ENCODE results near the gene ADSS2. TPM values are rescaled to one million over a fixed set of nuclear protein-coding genes. Genes with fewer than 3 reads are reported as not detected.

The ADSS2 gene
- total and polyA plus RNA-seq, 7 donors: 23.8 to 42.0 (median 30.0) TPM

DNA sequence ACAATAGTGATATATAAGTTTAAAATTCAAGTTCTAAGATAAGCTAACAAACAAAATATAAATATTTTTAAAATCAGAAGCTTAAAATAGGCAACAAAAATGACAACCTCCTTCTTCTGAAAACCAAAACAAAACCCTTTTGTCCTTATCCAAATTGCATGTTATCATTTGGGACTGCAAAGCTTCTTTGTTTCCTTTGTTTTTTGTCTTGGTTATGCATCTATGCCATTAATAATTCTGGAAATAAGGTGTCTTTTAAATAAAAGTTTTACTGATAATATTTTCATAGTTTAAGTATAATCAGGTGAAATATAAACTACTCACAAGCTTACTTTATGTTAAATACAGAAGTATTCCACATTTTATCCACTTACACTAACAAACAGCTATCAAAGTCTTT, 20.5 kb downstream of the ADSS2 start:
- H3K36me3 ChIP-seq: peaks cover 0 to 41% (median 0%) of the 10 kb centered on the region in 4 donors
- intact Hi-C loops (cut with DNase I): no loop called here
- H3K4me1 ChIP-seq: no peaks in the 10 kb centered on the region
- DNase-seq: no peak
- TF ChIP-seq POLR2A (IDR thresholded peaks at IDR 0.05) (no peak), POLR2AphosphoS5 (IDR thresholded peaks at IDR 0.05) (no peak), EP300 (IDR thresholded peaks at IDR 0.05) (no peak)
- TF ChIP-seq, protein P1, sequence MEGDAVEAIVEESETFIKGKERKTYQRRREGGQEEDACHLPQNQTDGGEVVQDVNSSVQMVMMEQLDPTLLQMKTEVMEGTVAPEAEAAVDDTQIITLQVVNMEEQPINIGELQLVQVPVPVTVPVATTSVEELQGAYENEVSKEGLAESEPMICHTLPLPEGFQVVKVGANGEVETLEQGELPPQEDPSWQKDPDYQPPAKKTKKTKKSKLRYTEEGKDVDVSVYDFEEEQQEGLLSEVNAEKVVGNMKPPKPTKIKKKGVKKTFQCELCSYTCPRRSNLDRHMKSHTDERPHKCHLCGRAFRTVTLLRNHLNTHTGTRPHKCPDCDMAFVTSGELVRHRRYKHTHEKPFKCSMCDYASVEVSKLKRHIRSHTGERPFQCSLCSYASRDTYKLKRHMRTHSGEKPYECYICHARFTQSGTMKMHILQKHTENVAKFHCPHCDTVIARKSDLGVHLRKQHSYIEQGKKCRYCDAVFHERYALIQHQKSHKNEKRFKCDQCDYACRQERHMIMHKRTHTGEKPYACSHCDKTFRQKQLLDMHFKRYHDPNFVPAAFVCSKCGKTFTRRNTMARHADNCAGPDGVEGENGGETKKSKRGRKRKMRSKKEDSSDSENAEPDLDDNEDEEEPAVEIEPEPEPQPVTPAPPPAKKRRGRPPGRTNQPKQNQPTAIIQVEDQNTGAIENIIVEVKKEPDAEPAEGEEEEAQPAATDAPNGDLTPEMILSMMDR (IDR thresholded peaks at IDR 0.05): no peak
- H3K27ac ChIP-seq: no peak overlapping the region
- no peaks in the 10 kb centered on the region for H3K27me3 ChIP-seq
- H3K9me3 ChIP-seq: no peaks in the 10 kb centered on the region
- no peak overlapping the region for H3K4me3 ChIP-seq

DNA sequence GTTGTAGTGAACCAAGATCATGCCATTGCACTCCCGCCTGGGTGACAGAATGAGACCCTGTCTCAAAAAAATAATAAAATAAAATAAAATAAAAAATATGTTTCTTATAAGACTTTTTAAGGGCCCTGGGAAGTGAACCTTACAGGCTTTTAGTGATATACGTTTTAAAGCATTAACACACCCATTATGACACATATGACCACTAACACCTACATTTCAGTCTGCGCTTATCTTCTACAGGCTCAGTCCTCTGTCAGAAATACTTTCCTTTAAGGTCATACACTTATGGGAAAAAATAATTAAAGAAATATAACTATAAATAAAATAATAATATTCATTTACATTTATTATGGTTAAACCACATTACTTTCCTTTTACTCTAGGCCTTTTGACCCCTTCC, 21.9 kb downstream of the ADSS2 start:
- intact Hi-C loops (cut with DNase I): no loop called here
- no peak for DNase-seq
- Histone ChIP-seq H3K27me3 (no peaks in the 10 kb centered on the region), H3K36me3 (peaks cover 0 to 31% (median 0%) of the 10 kb centered on the region in 4 donors), H3K4me1 (peaks cover 0 to 5% (median 2%) of the 10 kb centered on the region in 4 donors), H3K27ac (no peak overlapping the region), H3K4me3 (no peak overlapping the region), H3K9me3 (no peaks in the 10 kb centered on the region)
- 81 to 94% methylated on average over 3 of the region's 3 CpGs for WGBS, 2 donors
- TF ChIP-seq EP300 (IDR thresholded peaks at IDR 0.05) (no peak), POLR2AphosphoS5 (IDR thresholded peaks at IDR 0.05) (no peak), POLR2A (IDR thresholded peaks at IDR 0.05) (no peak)
- TF ChIP-seq, protein P1 (IDR thresholded peaks at IDR 0.05): no peak

DNA sequence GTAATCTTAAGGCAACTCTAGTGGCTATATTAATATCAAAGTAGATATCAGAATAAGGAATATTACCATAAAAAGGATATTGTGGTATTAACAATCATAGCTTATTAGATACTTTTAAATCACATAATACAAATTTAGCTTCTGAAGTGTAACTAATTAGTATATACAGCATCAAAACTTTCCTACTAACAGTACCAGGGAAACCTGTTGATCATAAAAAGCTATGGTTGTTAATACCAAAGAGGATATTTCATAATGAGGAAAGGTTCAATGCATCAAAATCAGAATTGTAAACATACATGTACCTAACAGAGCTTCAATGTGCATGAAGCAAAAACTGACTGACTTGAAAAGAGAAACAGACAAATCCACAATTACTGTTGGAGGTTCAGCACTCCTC, 24.1 kb downstream of the ADSS2 start:
- intact Hi-C loops (cut with DNase I): no loop called here
- Histone ChIP-seq H3K4me1 (peaks cover 0 to 7% (median 3%) of the 10 kb centered on the region in 4 donors), H3K36me3 (peaks cover 0 to 25% (median 0%) of the 10 kb centered on the region in 4 donors), H3K9me3 (no peaks in the 10 kb centered on the region), H3K4me3 (no peak overlapping the region), H3K27me3 (no peaks in the 10 kb centered on the region), H3K27ac (no peak overlapping the region)
- no peak for DNase-seq
- TF ChIP-seq POLR2A (IDR thresholded peaks at IDR 0.05): no peak
- TF ChIP-seq EP300 (IDR thresholded peaks at IDR 0.05): no peak
- no peak for TF ChIP-seq POLR2AphosphoS5 (IDR thresholded peaks at IDR 0.05)
- TF ChIP-seq, protein P1 (IDR thresholded peaks at IDR 0.05): no peak

DNA sequence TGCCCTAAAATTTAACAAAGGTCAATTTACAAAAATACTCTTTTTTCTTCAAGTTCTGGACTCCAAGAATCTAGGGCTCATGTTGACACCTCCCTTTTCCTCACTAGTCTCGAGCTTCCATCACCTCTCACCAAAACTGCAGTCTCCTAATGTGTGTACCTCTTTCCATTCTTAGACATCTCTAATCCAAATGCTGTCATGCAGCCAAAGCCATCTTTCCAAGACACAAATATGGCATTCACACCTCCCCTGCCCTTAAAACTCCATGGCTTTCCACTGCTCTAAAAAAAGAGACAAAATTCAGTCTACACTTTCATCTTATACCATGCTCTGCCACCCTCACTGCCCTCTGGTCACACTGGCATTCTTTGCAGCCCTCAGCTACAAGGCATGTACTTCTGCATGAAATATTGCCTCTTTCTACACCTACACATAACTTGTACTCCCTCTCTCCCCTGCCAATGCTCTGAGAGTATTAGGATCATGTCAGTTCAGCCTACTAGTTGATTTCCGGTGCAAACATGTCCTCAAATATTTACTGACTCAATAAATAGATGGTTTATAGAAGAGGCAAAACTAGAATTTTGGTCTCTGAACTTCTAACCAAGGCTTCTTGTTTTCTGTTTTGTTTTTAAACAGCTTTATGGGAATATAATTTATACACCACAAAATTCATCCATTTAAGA, 26.9 kb downstream of the ADSS2 start:
- intact Hi-C loops (cut with DNase I): no loop called here
- no peaks in the 10 kb centered on the region for H3K9me3 ChIP-seq
- no peak for TF ChIP-seq POLR2A (IDR thresholded peaks at IDR 0.05)
- TF ChIP-seq, protein P1 (IDR thresholded peaks at IDR 0.05): no peak
- TF ChIP-seq EP300 (IDR thresholded peaks at IDR 0.05): no peak
- TF ChIP-seq POLR2AphosphoS5 (IDR thresholded peaks at IDR 0.05): no peak
- no peak for DNase-seq
- H3K27ac ChIP-seq: no peak overlapping the region
- 75 to 88% methylated on average over 2 of the region's 2 CpGs for WGBS, 2 donors
- H3K36me3 ChIP-seq: peaks cover 0 to 31% (median 7%) of the 10 kb centered on the region in 4 donors
- H3K27me3 ChIP-seq: no peaks in the 10 kb centered on the region
- no peak overlapping the region for H3K4me3 ChIP-seq
- peaks cover 0 to 7% (median 3%) of the 10 kb centered on the region in 4 donors for H3K4me1 ChIP-seq

DNA sequence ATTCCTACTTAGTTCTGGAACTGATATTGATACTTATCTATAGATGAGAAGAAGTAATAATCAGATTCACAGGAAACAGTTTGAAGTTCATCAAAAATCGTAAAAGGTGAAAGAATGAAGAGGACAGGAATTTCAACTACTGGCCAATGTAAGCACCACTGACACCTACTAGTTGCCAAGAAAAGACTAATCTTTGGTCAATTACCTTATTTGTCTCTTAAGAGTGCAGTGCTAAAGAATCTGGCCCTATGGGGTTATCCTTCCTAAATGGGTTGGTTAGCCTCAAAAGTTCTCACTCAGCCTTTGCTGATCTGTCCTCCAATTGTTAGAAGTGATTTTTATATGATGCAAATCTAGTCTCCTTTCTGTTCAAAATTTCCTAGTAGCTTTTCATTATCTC, 29.5 kb downstream of the ADSS2 start:
- Histone ChIP-seq H3K4me1 (peaks cover 0 to 7% (median 3%) of the 10 kb centered on the region in 4 donors), H3K27me3 (no peaks in the 10 kb centered on the region), H3K4me3 (no peak overlapping the region), H3K9me3 (no peaks in the 10 kb centered on the region), H3K36me3 (peaks cover 4 to 56% (median 17%) of the 10 kb centered on the region in 4 donors), H3K27ac (no peak overlapping the region)
- 93 to 98% methylated on average over 1 of the region's 1 CpG for WGBS, 2 donors
- TF ChIP-seq POLR2A (IDR thresholded peaks at IDR 0.05): no peak
- TF ChIP-seq EP300 (IDR thresholded peaks at IDR 0.05): no peak
- TF ChIP-seq, protein P1 (IDR thresholded peaks at IDR 0.05): no peak
- no peak for TF ChIP-seq POLR2AphosphoS5 (IDR thresholded peaks at IDR 0.05)
- intact Hi-C loops (cut with DNase I): no loop called here
- DNase-seq: no peak
